Measurements from ENCODE around the gene TUBGCP2.
A peak's percentile ranks its signal among the peaks of the same experiment; 100 is the strongest.

TUBGCP2 gene

DNA sequence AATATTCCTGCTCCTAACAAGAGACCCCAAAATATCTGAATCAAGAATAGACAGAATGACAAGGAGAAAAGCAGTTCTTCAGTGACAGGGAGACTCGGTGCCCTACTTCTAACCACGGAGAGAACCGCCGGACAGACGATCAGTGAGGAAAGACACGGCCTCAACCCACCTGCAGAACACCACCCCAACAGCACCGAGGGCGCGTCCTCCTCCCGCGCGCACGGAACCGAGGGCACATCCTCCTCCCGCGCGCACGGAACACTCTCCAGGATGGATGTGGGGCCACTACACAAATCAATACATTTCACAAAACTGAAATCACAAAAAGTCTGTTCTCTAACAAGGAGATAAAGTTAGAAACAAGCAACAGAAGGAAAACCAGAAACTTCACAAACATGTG lies 22.3 kb downstream of the TUBGCP2 start:
- Mint-ChIP-seq H3K4me1 (peaks cover 8% of the 10 kb centered on the region), H3K4me3 (no peak overlapping the region), H3K36me3 (peaks cover 88% of the 10 kb centered on the region), H3K9me3 (no peaks in the 10 kb centered on the region), H3K27ac (peak overlapping the region; percentile 17)
- DNase-seq (ENCODE audit: low spot score in 2 of 2) (no peak), ATAC-seq (no peak)

DNA sequence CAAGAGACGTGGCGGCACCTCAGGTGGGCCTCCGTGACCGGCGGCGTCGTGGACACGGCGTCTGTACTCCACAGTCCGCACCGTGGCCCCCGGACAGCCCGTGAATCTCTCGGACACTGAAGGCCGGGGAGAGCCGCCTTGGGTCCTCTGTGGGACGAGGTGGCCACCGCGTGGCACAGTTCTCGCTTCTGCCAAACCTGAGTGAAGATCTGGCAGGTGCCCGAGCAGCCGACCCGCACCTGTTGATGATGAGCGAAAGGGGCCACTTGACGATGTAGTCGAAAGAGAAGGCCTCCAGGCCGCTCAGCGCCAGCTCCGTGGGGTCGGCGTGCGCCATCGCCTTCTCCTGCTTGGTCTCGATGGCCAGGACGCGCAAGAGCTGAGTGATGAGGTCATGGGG lies 23.5 kb downstream of the TUBGCP2 start:
- Mint-ChIP-seq H3K36me3 (peaks cover 80% of the 10 kb centered on the region), H3K9me3 (no peaks in the 10 kb centered on the region), H3K4me3 (no peak overlapping the region), H3K27ac (no peak overlapping the region), H3K4me1 (peaks cover 8% of the 10 kb centered on the region)
- DNase-seq (ENCODE audit: low spot score in 2 of 2) (no peak), ATAC-seq (no peak)

DNA sequence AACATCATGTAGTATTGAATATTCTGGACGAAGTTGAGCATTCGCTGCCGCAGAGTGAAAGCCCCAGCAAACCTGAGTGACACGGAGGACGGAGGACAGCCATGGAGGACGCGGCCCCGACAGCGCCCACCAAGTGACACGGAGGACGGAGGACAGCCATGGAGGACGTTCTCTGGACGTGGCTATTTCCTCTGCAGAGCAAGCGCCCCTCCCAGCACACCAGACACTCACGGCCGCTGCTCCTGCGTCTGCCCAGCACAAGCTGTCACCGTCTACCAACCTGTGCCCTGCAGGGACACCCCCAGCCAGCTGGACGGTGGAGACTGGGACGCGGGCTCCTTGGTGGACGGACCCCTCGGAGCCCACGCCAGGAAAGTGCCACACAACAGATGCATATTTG lies 24.7 kb downstream of the TUBGCP2 start:
- Mint-ChIP-seq H3K27ac (no peak overlapping the region), H3K4me3 (no peak overlapping the region), H3K4me1 (peaks cover 21% of the 10 kb centered on the region), H3K9me3 (no peaks in the 10 kb centered on the region), H3K36me3 (peaks cover 70% of the 10 kb centered on the region)
- DNase-seq (ENCODE audit: low spot score in 2 of 2), result no peak
- no peak for ATAC-seq

DNA sequence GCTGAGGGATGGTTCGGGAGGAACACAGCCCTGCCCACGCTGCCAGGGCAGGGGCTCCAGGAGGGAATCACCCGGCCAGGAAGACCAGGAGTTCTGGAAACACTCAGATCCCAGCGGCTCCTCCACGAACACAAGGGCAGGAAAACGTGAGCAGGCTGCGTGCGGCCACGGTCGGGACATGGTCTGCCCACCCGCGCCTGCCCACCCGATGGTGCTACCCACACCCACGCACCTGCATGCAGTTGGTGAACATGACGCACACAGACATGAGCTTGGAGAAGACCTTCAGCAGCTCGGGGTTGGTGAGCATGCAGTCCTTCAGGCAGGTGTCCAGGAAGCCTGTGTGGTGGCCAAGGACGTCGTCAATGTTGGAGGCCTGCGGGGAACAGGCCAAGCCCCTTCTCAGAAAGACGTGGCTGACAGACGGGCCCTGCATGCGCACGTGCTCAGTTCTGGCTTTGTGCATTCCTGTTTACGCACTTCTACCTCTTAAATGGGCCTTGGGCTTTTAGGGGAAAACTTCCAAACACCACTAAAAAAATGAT lies 25.8 kb downstream of the TUBGCP2 start:
- ATAC-seq (no peak), DNase-seq (ENCODE audit: low spot score in 2 of 2) (no peak)
- no peaks in the 10 kb centered on the region for H3K9me3 Mint-ChIP-seq
- H3K4me3 Mint-ChIP-seq, result no peak overlapping the region
- peaks cover 68% of the 10 kb centered on the region for H3K36me3 Mint-ChIP-seq
- peaks cover 31% of the 10 kb centered on the region for H3K4me1 Mint-ChIP-seq
- no peak overlapping the region for H3K27ac Mint-ChIP-seq

DNA sequence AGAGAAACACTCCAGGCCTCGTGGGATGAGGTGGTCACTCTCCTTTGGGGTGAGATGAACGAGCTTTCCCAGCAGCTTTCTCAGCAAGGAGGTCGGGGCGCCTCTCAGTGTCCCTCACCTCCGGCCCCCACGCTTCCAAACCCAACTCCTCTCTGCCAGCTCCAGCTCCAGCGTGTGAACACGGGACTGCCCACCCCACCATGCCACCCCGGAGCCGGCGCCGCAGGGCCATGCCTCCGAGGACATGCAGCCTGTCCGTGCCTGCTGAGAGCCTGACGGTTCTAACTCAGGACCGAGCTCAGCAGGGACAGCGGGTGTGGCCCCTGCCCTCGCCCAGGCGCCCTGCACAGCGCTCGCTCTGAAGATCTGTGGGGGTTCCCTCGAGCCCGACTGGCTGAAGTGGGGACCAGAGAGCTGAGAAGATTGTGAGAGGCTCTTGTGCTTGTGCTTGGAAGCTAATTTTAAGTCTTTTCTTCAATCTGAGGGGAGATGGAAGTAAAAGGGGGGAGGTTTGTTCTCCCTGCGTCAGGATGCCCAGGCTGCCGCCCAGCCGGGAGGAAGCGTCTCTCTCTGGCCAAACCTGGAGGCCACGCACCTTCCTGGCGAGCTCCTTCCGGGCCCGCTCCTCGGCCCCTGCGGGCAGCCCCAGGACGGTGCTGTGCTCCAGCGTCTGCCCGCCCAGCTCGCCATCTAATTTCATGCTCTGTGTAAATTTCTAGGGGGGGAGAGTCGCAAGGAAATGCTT lies 26.9 kb downstream of the TUBGCP2 start:
- Mint-ChIP-seq H3K4me1 (peaks cover 37% of the 10 kb centered on the region), H3K4me3 (no peak overlapping the region), H3K9me3 (no peaks in the 10 kb centered on the region), H3K36me3 (peaks cover 57% of the 10 kb centered on the region), H3K27ac (no peak overlapping the region)
- ATAC-seq (no peak), DNase-seq (ENCODE audit: low spot score in 2 of 2) (no peak)

DNA sequence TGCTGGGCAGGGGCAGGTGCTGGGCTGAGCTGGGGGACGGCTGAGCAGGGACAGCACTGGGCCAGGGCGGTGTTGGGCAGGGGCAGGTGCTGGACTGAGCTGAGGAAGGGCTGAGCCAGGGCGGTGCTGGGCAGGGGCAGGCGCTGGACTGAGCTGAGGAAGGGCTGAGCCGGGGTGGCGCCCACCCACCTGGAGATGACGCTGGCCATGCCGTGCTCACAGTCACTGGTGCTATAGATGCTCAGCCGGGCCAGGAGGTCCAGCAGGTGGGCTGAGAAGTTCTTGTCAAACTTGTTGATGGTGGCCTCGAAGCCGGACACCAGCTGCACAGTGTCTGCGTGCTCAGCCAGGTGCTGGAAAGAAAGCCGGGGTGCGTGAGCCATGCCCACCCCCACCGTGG lies 27.6 kb downstream of the TUBGCP2 start:
- no peaks in the 10 kb centered on the region for H3K9me3 Mint-ChIP-seq
- H3K4me1 Mint-ChIP-seq, result peaks cover 32% of the 10 kb centered on the region
- no peak overlapping the region for H3K4me3 Mint-ChIP-seq
- DNase-seq (ENCODE audit: low spot score in 2 of 2), result no peak
- no peak for ATAC-seq
- H3K27ac Mint-ChIP-seq, result no peak overlapping the region
- H3K36me3 Mint-ChIP-seq, result peaks cover 50% of the 10 kb centered on the region

DNA sequence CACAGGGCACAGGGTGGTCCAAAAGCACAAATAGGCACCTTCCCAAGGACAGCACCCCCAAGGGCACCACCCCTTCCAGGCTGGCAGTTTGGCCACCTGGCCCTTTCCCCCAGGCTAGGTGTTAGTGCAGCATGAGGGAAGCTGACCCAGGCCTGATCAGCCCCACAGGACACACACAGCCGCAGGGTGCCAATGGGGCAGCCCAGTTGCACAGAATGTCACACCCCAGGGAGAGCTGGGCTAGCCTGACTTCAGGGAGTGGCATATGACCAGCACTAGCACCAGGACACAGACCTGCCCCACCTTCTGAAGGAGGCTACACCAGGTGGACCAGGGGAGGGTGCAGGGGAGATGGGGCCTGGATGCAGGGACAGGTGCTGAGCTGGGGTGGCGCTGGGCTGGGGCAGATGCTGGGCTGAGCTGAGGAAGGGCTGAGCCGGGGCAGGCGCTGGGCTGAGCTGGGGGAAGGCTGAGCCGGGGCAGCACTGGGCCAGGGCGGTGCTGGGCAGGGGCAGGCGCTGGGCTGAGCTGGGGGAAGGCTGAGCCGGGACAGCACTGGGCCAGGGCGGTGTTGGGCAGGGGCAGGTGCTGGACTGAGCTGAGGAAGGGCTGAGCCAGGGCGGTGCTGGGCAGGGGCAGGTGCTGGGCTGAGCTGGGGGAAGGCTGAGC lies 28.1 kb downstream of the TUBGCP2 start:
- H3K36me3 Mint-ChIP-seq, result peaks cover 50% of the 10 kb centered on the region
- no peaks in the 10 kb centered on the region for H3K9me3 Mint-ChIP-seq
- ATAC-seq (no peak), DNase-seq (ENCODE audit: low spot score in 2 of 2) (peak in 1 of 2 donors; percentile 49)
- H3K4me1 Mint-ChIP-seq, result peaks cover 29% of the 10 kb centered on the region
- no peak overlapping the region for H3K4me3 Mint-ChIP-seq
- peak overlapping the region; percentile 95 for H3K27ac Mint-ChIP-seq

DNA sequence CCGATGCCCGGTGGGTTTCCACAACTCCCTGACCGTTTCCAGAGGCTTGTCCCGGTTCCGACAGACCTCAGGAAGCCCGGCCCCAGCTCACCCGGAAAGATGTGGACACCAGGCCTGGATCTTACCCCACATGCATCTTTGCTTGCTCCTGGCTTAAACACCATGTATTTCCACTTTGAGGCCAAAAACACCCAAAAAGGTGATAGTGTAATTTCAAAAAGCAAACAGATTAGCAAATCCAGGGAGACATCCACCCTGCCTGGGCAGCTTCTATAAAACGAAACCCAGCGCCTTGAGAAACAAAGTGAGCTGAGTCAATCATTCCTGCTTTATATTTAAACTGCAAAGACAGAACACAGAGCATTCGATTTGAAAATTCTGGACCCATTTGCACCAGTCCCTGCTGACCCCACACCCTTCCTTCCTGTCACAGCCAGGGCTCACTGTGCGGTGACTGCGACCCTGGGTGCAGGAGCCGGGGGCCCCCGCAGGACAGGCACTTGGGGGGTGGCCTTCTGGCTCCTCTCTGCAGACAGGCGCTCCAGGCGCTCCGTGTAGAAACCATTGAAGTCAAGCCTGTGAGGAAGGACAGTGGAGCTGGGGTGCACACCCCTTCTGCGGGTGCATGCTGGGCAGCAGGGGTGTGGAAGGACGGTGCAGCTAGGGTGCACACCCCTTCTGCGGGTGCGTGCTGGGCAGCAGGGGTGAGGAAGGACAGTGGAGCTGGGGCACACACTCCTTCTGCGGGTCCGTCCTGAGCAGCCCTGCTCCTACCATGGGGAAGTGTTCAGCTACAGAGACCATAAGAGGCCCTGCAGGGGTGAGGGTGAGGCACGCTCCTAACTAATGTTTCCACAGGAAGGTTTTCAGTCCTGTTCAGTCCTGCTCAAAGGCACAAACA lies 29.1 kb downstream of the TUBGCP2 start:
- H3K36me3 Mint-ChIP-seq, result peaks cover 50% of the 10 kb centered on the region
- H3K4me3 Mint-ChIP-seq, result peak overlapping the region; percentile 88
- H3K27ac Mint-ChIP-seq, result peak overlapping the region; percentile 95
- no peaks in the 10 kb centered on the region for H3K9me3 Mint-ChIP-seq
- H3K4me1 Mint-ChIP-seq, result peaks cover 34% of the 10 kb centered on the region
- DNase-seq (ENCODE audit: low spot score in 2 of 2) (peak in 1 of 2 donors; percentile 49), ATAC-seq (no peak)

DNA sequence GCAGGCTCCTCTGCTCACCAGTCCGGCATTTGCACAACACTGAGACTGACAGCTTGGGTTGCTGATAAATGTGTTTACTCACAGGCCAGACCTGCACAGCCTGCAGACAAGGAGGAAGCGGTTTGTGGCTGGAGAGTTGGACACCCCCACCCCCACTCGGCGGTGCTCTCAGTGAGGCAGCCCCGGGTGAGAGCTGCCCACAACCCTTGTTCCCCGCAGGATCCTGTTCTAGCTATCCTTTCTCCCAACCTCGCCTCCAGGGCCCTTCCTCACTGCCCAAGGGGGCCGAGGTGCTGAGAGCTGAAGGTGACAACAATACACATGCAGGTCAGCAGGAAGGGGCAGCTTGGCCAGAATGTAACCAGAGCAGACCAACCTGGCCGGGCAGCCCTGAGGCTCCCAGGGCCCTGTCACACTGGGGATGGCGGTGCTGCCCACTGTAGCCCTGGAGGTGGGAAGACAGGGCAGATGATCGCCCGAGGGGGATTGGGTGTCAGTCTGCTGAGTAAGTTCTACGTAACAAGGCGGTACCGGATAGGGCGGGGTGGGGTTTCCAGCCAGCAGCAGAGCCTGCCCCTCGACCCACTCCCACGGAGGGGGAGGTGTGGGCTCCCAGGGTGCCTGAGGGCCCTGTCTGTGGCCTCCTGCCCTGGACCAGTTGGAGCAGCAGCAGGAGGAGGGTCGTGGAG lies 30.0 kb downstream of the TUBGCP2 start:
- Mint-ChIP-seq H3K27ac (peak overlapping the region; percentile 95), H3K36me3 (peaks cover 45% of the 10 kb centered on the region), H3K9me3 (no peaks in the 10 kb centered on the region), H3K4me1 (peaks cover 36% of the 10 kb centered on the region), H3K4me3 (peak overlapping the region; percentile 88)
- peak; percentile 78 for ATAC-seq
- DNase-seq (ENCODE audit: low spot score in 2 of 2), result peak; percentile 62 to 88

DNA sequence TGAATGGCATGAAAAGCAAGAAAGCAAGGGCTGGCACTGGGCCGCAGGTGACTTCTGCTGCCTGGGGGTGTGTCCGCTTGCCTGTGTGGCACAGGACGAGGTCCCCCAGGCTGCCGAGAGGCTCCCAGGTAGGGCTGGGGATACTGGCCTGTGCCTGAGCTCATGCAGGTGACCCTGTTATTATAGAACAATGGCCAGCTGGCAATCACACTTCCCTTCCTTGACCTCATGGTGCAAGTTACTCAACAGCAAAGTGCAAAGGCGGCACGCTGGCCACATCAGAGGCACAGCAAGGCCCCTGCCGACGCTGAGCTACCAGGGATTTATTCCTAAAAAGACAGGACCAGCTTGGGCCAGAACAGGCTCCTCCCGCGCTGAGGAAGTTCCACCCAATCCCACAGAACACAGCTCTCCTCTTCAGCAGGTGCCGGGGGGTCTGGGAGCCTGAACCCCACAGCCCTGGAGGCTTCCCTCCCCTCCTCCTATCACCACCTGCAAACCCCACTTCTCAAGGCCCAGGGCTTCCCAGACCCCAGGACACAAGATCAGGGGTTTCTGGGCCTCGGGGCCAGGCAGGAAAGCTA lies 30.6 kb downstream of the TUBGCP2 start:
- H3K9me3 Mint-ChIP-seq, result no peaks in the 10 kb centered on the region
- H3K4me1 Mint-ChIP-seq, result peaks cover 36% of the 10 kb centered on the region
- peak overlapping the region; percentile 95 for H3K27ac Mint-ChIP-seq
- ATAC-seq (no peak), DNase-seq (ENCODE audit: low spot score in 2 of 2) (no peak)
- peak overlapping the region; percentile 88 for H3K4me3 Mint-ChIP-seq
- H3K36me3 Mint-ChIP-seq, result peaks cover 43% of the 10 kb centered on the region

DNA sequence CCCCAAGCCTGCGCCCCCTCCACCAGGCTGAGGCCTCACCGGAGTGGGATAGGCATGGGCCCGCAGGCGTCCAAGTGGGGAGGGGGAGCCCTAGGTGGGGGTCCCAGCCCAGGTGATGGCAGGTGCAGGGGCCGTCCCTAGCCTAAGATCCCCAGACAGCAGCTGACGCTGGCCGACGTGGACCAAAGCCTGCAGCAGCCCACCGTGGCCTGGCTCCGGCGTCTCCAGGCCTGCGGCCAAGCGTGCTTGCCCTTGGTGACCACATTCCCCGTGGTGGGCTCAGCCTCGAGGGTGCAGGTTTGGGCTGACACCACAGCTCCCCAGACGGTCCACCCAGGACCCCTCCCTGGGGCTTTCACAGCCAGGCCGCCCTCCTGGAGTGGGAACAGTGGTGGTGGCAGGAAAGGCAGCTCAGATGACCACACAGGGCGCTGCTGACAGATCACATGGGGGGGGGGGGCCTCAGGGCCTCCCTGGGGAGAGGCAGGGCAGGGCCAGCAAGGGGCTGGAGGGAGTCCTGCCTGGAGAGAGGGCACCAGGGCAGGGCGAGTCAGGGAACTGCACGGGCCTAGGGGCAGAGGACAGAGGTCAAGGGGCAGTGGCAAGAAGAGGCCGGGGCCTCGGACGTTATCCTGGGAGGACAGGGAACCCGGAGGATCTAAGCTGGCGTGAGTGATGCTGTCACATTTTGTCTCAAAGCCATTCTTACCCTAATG lies 31.2 kb downstream of the TUBGCP2 start:
- peaks cover 36% of the 10 kb centered on the region for H3K4me1 Mint-ChIP-seq
- H3K4me3 Mint-ChIP-seq, result peak overlapping the region; percentile 88
- ATAC-seq (no peak), DNase-seq (ENCODE audit: low spot score in 2 of 2) (no peak)
- no peaks in the 10 kb centered on the region for H3K9me3 Mint-ChIP-seq
- H3K36me3 Mint-ChIP-seq, result peaks cover 47% of the 10 kb centered on the region
- H3K27ac Mint-ChIP-seq, result peak overlapping the region; percentile 45

DNA sequence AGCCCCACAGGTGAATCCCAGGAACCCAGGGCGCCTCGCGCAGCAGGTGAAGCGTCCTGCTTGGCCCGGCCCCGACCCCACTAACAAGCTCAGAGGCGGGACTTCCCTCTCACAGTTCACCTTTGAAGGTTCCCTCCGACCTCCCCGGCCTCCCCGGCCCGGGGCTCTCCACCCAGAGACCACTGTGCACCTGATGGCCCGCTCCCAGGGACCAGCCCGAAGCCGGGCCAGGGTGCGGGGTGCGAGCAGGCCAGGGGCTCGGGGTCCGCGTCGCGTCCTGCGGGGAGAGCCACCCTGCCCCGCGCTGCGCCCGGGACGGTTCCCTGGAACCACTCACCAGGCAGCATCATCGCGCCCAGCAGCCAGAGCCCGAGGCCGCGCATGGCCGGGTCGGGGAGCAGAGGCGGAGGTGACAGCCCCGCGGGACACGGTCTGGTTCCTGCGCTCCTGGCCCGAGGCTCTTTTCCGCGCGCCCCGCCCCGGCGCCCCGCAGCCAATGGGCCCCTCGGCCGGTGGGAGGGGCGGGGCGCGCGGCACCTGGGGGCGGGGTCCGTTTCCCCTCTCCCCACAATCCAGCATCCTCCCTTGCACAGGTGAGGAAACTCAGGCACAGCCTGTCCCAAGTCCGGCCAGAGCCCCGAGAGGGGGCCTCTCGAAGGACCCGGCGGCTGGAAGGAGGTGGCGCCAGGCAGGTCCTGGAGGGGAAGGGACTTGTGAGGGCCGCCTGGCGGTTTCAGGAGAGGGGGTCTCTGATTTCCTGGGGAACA lies 32.1 kb downstream of the TUBGCP2 start, which contains the start of gene ADAM8:
Gene ADAM8, minus strand, starts transcription at position 434 of the 767 bp plus-strand sequence. Its CDS starts 51 bp downstream, at position 383.
- peaks cover 36% of the 10 kb centered on the region for H3K4me1 Mint-ChIP-seq
- H3K36me3 Mint-ChIP-seq, result peaks cover 47% of the 10 kb centered on the region
- peak; percentile 57 for ATAC-seq

DNA sequence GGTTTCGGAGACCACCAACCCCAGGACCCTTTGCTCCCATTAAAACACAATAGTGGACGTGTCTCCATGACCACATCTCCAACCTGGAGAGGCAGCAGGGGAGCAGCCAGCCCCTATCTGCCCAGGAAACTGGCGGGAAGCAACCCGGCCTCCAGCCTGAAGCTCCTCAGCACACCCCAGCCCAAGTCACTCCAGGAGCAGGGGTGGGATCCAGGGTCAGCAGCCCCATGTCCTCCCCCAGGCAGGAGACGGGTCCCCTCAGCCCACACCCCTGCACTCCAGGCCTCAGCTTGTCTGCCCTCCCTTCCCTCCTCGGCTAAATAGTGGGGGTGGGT lies 32.6 kb downstream of the TUBGCP2 start:
- DNase-seq (ENCODE audit: low spot score in 2 of 2), result peak in 1 of 2 donors; percentile 64
- Mint-ChIP-seq H3K36me3 (peaks cover 53% of the 10 kb centered on the region), H3K4me1 (peaks cover 36% of the 10 kb centered on the region), H3K9me3 (no peaks in the 10 kb centered on the region), H3K4me3 (peak overlapping the region; percentile 88), H3K27ac (peak overlapping the region; percentile 88)
- ATAC-seq, result no peak

More for the DNA sequence above, 32.1 kb downstream of the TUBGCP2 start, which contains the start of gene ADAM8:
- Mint-ChIP-seq H3K4me3 (peak within 1 kb of the TSS; percentile 88), H3K27ac (peak within 1 kb of the TSS; percentile 88), H3K9me3 (no peaks in the 10 kb centered on the region)
- peak; percentile 58 to 80 for DNase-seq (ENCODE audit: low spot score in 2 of 2)
